Psoas muscle (tissue), 8 donors: ENCODE results near the gene DAAM2. TPM values are rescaled to one million over a fixed set of nuclear protein-coding genes. Genes with fewer than 3 reads are reported as not detected.

Experiments used
- ATAC-seq, 4 donors: fragments of 200-7000 bp; cut with Tn5 transposase; one replicate each; pipeline ENCODE4 v1.9.1; 2020; ENCODE audit warnings: moderate library complexity in 3 of 4, mild to moderate bottlenecking in 2 of 4
- DNase-seq, 2 donors: peaks; one replicate each; pipeline ENCODE4 v3.0.0-alpha.2; 2020
- H3K27ac ChIP-seq: fragments of 200-600 bp; one replicate; pipeline ENCODE4 v1.8.0; 2022
- H3K27me3 ChIP-seq, 3 donors: fragments of 200-600 bp in 1 of 3; one replicate each; pipeline versions ENCODE4 v1.6.1 to v1.8.0; 2013 to 2022; ENCODE audit warnings: low read length in 2 of 3, mild to moderate bottlenecking in 2 of 3, moderate library complexity in 1 of 3; ENCODE audit not compliant: insufficient read depth in 3 of 3
- H3K36me3 ChIP-seq, 2 donors: fragments of 200-600 bp in 1 of 2; one replicate each; pipeline versions ENCODE4 v1.6.1 to v1.8.0; 2013 to 2022; ENCODE audit warnings: low read depth in 1 of 2, mild to moderate bottlenecking in 1 of 2, moderate library complexity in 1 of 2; ENCODE audit not compliant: insufficient read depth in 1 of 2
- H3K4me1 ChIP-seq: fragments of 200-600 bp; one replicate; pipeline ENCODE4 v1.8.0; 2022
- H3K4me3 ChIP-seq: fragments of 200-600 bp; one replicate; pipeline ENCODE4 v1.8.0; 2022; ENCODE audit warnings: mild to moderate bottlenecking
- H3K9me3 ChIP-seq: fragments of 200-600 bp; one replicate; pipeline ENCODE4 v1.8.0; 2022
- CTCF ChIP-seq: fragments of 200-600 bp; IDR thresholded peaks from one replicate; pipeline ENCODE4 v1.8.0; 2022; ENCODE audit warnings: antibody characterized with exemption
- WGBS, 3 donors: extraction: QIAGEN DNeasy Blood & Tissue Kit; methylation state at CpG; one replicate each; pipeline versions ENCODE4 v1.1.6 to v1.1.7; 2013; 5-methylcytosine and 5-hydroxymethylcytosine counted together
- intact Hi-C, 2 donors: fragments of 100-400 bp; cut with DNase I; formaldehyde crosslinking; loops; one replicate each; pipeline versions ENCODE4 v1.11.0 to v1.14.2; 2022
- long read RNA-seq, 2 donors: library from polyadenylated mRNA; unstranded; transcript quantifications; one replicate each; pipeline ENCODE4 v2.0.0, GENCODE V29; 2021
- polyA plus RNA-seq, 3 donors: library from polyadenylated mRNA; stranded (reverse); fragments of 200-250 nt; gene quantifications; one replicate each; pipeline ENCODE4 v1.2.3, GENCODE V29; 2013
- total RNA-seq, 4 donors: library from RNA; stranded (reverse); fragmentation: NEBNext Ultra II Directional in 2 of 4; extraction: Animal tissue kit (Norgen Biotek cat#: 25700) in 2 of 4; gene quantifications; one replicate each; pipeline versions ENCODE4 v1.2.1 to v1.2.4, GENCODE V29; 2021 to 2023
- donor health status: healthy with polysubstance abuse.
- donor health status: DM: no; HTN: no; CAD: no; lungs with moderate emphysema.
- donor health status: Bipolar disorder and iron deficiency.
- donor health status: healthy.
- donor health status: DM: yes; HTN: yes; CAD: no.
- donor health status: DM: no; HTN: no; CAD: no.
- donor health status: DM: no; HTN: no; CAD: no.
- donor health status: DM: yes; HTN: yes; CAD: no.

The DAAM2 gene
- total RNA-seq: 10 to 100 TPM; 10.7 to 67.1 (median 23.4) TPM
- polyA plus RNA-seq: 10 to 100 TPM in 2 of 3 donors, 1 to 10 TPM in 1; 7.0 to 43.8 (median 31.4) TPM
- long read RNA-seq, donor 1, full-length matches to known transcripts: 1 of 11 reads
- long read RNA-seq, donor 1, partial matches to known transcripts: 9 of 11 reads
- long read RNA-seq, donor 1, other reads (novel, unspliced or antisense): 1 of 11 reads
- long read RNA-seq, donor 2, full-length matches to known transcripts: 13 of 71 reads
- long read RNA-seq, donor 2, partial matches to known transcripts: 27 of 71 reads
- long read RNA-seq, donor 2, other reads (novel, unspliced or antisense): 31 of 71 reads

GRCh38 chr6:39791850-39792539, at the start of gene DAAM2:
Gene DAAM2 (plus strand): TSS chr6:39792376. CDS start chr6:39856303, 63,927 bp downstream.
- Histone ChIP-seq H3K4me3 (peak within 1 kb of the TSS; percentile 89), H3K27ac (peak within 1 kb of the TSS; percentile 82), H3K36me3 (no peaks in the 10 kb centered on the region), H3K27me3 (no peaks in the 10 kb centered on the region), H3K4me1 (peaks cover 20% of the 10 kb centered on the region), H3K9me3 (no peaks in the 10 kb centered on the region)
- DNase-seq (peak; percentile 74 to 78), ATAC-seq (peak; percentile 85 to 92 (median 88))
- intact Hi-C loops: loop anchor here in 1 of 2 donors (5.0 kb wide), 1 partner anchor 90 kb away; no protein-coding TSS in a partner anchor
- 2 to 4% (median 3%) methylated on average over 46 to 55 of the region's 55 CpGs for WGBS, 3 donors
- peak; percentile 8 for TF ChIP-seq CTCF

DNA sequence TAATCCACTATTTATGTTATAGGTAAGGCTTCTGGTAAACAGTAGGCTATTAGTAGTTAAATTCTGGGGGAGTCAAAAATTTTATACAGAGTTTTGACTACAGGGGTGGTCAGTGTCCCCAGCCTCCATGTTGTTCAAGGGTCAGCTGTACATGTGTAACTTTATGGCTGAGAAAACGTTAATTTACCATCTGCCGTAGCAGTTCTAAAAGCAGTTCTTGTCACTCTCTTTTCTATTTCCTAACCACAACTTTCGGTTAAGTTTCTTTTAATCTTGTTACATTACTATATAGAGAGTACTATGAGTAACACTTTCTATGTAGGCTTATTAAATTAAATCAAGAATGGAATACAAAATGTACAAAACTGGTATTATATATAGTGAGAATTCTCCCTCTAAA, 45.4 kb upstream of the DAAM2 start:
- WGBS, 3 donors: 80 to 88% (median 82%) methylated on average over 3 of the region's 3 CpGs

DNA sequence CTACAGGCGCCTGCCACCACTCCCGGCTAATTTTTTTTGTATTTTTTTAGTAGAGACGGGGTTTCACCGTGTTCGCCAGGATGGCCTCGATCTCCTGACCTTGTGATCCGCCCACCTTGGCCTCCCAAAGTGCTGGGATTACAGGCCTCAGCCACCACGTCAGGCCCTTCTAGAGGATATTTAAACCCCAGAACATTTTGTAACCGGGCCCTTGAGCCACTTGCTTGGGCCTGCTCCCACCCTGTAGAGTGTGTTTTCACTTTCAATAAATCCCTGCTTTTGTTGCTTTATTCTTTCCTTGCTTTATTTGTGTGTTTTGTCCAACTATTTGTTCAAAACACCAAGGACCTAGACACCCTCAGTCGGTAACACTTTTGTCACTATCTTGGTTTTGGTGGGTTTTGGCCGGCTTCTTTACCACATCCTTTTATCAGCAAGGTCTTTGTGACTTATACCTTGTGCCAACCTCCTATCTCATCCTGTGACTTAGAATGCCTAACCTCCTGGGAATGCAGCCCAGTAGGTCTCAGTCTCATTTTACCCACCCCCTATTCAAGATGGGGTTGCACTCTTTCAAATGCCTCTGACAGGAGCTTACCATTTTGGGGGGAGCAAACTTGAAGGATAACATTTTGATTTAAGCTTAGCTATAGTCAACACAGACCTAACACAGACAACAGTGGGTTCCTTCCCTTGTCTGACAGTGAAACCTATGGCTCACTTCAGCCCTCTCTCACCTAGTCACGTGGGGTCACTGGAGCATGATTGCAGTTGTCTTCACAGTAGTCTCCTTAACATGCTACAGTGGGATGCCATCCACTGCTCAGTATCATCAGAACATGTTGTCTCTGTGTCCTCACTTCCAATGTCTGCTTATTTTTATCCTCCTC, 39.1 kb upstream of the DAAM2 start:
- Histone ChIP-seq H3K9me3 (no peaks in the 10 kb centered on the region), H3K4me3 (no peak overlapping the region), H3K27ac (peak overlapping the region; percentile 54), H3K36me3 (no peaks in the 10 kb centered on the region), H3K4me1 (peaks cover 19% of the 10 kb centered on the region), H3K27me3 (no peaks in the 10 kb centered on the region)
- ATAC-seq (peak in 3 of 4 donors; percentile 42 to 77 (median 70)), DNase-seq (no peak)
- 75 to 90% (median 81%) methylated on average over 12 of the region's 12 CpGs for WGBS, 3 donors
- intact Hi-C loops: no loop called here
- TF ChIP-seq CTCF: no peak

More for the DNA sequence above, 45.4 kb upstream of the DAAM2 start:
- no peaks in the 10 kb centered on the region for H3K36me3 ChIP-seq
- H3K27ac ChIP-seq: no peak overlapping the region
- intact Hi-C loops: no loop called here
- H3K4me3 ChIP-seq: no peak overlapping the region
- no peaks in the 10 kb centered on the region for H3K4me1 ChIP-seq
- ATAC-seq: no peak
- H3K9me3 ChIP-seq: no peaks in the 10 kb centered on the region
- H3K27me3 ChIP-seq: no peaks in the 10 kb centered on the region
- DNase-seq: no peak
- no peak for TF ChIP-seq CTCF

DNA sequence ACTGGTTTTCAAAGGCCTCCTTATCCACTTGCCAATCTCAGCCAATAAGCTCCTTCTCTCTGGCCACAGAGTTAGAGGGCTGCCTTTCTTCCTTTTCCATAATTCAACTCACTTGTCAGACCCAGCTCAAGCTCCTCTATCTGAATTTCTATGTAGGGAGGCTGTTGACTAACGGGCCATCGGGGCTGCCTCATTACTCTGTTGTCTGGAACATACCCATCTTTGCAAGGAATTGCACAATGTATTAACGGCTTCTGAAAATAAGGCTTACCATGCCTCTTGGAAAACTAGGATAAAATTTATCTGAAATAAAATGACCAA, 38.5 kb upstream of the DAAM2 start:
- WGBS, 3 donors: 15 to 45% (median 20%) methylated on average over 3 of the region's 3 CpGs
- Histone ChIP-seq H3K9me3 (no peaks in the 10 kb centered on the region), H3K27ac (peak overlapping the region; percentile 54), H3K4me3 (no peak overlapping the region), H3K4me1 (peaks cover 19% of the 10 kb centered on the region), H3K27me3 (no peaks in the 10 kb centered on the region), H3K36me3 (no peaks in the 10 kb centered on the region)
- no peak for TF ChIP-seq CTCF
- ATAC-seq (peak in 3 of 4 donors; percentile 53 to 84 (median 70)), DNase-seq (no peak)
- intact Hi-C loops: no loop called here
